Lung microvascular endothelial cell (primary cell): ENCODE data around the gene C2orf74. TPM values are rescaled to one million over a fixed set of nuclear protein-coding genes. Genes with fewer than 3 reads are reported as not detected.
"Not testable (repeated sequence)": the region's sequence is repeated elsewhere in the genome, so short reads cannot be mapped to it uniquely, and the experiment has no call there.

Experiments used
- DNase-seq, 2 donors: peaks; one replicate each; pipeline versions ENCODE4 v3.0.0 to v3.0.0-alpha.2; 2010; ENCODE audit warnings: low read depth in 2 of 2
- total RNA-seq: library from RNA; depleted of rRNA; stranded (reverse); fragments of >200 nt; gene quantifications from 2 replicates; pipeline ENCODE4 v1.2.1, GENCODE V29; 2014

The C2orf74 gene
- 8.1 and 12.3 TPM in 2 replicates for total RNA-seq

- DNase-seq: no peak
These were observed at the start of gene C2orf74 for GRCh38 chr2:61161888-61162287. C2orf74 (plus strand) TSS chr2:61162188; CDS start chr2:61162515, 327 bp downstream.

DNA sequence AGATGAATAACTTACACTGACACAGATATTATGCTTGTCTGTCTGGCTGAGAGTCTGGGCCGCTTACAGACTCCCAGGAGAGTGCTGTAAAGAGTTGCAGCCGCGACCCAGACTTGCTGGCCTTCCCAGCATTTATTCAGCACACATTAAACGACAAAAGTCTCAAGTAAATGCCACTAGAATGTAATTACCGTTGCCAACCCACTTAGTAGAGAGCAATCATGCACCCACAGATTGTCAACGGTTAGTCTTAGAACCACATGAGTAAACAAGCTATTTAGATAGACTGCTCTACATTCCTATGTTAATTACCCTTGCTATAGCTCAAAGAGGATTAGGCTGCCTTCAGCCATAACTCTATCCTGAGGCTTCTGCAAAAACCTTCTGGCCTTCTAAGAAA is 47.8 kb upstream of the C2orf74 start:
- DNase-seq: no peak

- no peak for DNase-seq
These were observed 45.7 kb upstream of the C2orf74 start for GRCh38 chr2:61116302-61116701.

GRCh38 chr2:61117534-61117933 is 44.5 kb upstream of the C2orf74 start:
- DNase-seq: no peak

DNA sequence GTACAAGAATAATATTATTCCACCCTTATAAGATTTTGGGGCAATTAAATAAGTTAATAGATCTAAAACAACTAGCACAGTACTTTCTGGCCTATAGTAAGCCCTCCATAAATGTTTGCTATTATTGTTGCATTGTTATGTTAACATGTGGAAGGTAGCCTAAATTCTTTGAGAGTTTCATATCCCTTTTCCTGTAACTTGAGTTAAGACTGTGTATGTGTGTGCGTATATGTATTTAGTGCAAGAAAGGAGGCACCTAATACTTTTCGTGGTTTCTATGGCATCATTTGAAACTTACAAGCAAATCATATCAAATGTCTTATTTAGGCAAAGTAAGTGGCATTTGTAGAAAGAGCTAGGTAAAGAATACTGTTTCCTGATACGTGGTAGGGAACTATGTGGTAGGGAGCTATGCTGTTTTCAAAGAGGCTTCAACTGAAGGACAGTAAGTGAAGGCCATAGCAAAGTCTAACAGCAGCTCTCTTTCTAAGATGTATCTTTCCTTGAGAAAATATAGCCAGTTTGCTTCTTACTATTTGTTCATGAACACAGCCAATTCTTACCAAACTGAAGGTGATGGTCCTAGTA is 36.8 kb upstream of the C2orf74 start:
- no peak for DNase-seq

GRCh38 chr2:61125798-61126197 is 36.2 kb upstream of the C2orf74 start:
- no peak for DNase-seq

GRCh38 chr2:61128122-61128521 is 33.9 kb upstream of the C2orf74 start:
- DNase-seq: not testable (repeated sequence)

DNA sequence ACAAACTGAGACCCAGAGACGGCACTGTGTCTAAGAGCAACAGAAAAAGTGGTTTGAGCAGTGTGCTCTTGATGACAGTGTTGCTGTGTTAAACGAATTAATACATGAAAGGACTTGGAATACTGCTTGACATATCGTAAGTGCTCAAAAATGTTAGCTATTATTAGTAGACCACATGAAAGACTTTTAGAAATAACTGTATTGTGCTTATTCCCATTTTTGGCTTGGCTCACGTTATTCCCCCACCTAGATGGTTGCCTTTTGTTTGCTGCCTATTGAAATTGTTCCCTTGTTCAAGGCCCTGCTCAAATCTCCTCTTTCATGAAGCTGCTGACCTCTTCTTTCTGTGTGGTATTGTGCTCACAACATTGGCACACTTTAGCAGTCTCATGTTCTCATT is 27.8 kb upstream of the C2orf74 start:
- no peak for DNase-seq

DNA sequence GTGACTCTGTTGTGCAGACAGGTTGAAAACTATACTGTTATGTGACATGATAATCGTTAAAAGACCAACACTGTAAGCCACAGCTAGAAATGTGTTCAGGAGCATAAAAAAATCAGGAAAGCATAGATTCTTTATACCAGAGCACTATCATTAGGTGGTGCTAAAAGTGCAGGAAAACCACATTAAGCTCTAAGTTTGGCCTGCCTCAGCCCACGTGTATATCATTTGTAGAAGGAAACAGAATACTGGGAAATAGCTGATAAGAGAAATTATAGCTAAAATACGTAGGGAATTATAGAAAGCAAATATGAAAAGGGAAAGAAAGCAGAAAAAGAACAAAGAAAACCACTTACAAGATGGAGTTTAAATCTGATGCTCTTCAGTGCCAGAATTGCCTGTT is 26.5 kb upstream of the C2orf74 start:
- DNase-seq: peak; percentile 46 to 70

DNA sequence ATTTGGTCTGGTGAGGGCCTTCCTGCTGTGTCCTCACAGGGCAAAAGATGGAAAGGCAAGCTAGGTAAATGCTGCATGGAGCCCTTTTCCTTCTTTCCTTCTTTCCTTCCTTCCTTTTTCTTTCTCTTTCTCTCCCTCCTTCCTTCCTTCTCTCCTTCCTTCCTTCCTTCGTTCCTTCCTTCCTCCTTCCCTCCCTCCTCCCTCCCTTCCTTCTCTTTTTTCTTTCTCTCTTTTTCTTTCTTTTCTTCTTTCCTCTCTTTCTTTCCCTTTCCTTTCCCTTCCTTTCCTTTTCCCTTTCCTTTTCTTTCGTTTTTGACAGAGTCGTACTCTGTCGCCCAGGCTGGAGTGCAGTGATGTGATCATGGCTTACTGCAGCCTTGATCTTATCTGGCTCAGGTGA is 23.1 kb upstream of the C2orf74 start:
- DNase-seq: no peak

GRCh38 chr2:61141151-61141550 is 20.8 kb upstream of the C2orf74 start:
- no peak for DNase-seq

- DNase-seq: peak; percentile 98 to 99
These were observed 17.2 kb upstream of the C2orf74 start for GRCh38 chr2:61144697-61145268.

GRCh38 chr2:61145990-61146389 is 16.0 kb upstream of the C2orf74 start:
- DNase-seq: no peak

GRCh38 chr2:61148091-61148490 is 13.9 kb upstream of the C2orf74 start:
- not testable (repeated sequence) for DNase-seq

- DNase-seq: no peak
These were observed 12.9 kb upstream of the C2orf74 start for GRCh38 chr2:61149074-61149473.

DNA sequence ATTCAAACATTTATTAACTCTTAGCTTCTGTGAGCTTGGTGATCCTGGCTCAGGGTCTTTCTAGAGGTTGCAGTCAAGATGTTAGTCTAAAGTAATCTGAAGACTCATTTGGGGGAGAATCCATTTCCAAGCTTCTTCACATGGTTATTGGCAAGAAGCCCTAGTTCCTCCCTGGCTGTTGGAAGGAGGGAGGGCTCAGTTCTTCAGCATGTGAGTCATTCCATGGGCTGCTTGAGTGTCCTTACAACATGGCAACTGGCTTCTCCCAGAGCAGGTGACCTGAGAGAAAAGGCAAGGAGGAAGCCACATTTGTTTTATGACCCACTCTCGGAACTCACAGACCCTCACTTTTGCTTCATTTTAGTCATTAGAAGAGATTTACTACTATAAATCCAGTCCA is 10.6 kb upstream of the C2orf74 start:
- DNase-seq: peak in 1 of 2 donors; percentile 14

DNA sequence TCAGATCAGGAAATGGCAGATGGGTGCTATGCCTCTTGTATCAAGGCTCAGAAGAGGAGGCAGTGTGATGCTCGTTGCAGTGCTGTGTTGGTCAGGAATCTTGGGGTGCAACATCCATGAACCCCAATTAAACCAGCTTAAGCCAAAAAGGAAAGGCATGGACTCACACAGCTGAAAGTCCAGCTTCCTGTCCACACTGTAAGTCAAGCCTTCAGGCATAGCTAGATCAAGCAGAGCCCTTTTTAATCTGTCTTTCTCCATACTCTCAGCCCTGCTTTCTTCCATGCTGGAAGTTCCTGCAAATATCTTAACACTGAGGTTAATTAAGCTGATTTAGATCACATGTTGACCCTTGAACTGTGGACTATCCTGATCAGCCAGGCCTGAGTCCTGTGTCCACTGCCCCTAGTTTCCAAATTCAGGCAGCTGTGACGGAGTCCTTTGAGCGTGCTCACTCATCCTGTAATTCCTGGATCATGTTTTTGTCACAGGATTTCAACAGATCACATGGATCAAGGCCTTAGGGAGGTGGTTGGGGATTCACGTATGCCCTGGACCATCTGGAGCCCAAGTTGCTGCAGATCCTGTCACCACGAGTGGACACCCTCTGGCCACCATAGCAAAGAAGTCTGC is 4.5 kb upstream of the C2orf74 start:
- DNase-seq: no peak

- no peak for DNase-seq
These were observed 3.5 kb upstream of the C2orf74 start for GRCh38 chr2:61158356-61158955.

DNA sequence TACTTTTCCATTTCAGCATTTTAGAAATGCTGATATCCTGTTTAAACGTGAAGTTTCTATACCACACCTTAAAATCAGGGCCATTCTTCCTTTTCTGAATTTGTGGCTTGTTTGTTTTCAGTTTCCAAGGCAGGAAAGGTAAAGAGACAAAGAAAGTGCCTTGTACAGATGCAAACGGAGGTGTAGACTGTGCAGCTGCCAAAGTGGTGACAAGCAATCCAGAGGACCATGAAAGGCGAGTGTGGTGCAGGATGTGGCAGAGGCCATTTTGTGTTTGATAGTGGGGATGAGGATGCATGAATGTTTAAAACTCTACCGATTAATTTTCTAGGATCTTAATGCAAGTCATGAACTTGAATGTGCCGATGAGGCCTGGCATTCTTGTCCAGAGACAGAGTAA is 733 bp downstream of the C2orf74 start:
- no peak for DNase-seq

DNA sequence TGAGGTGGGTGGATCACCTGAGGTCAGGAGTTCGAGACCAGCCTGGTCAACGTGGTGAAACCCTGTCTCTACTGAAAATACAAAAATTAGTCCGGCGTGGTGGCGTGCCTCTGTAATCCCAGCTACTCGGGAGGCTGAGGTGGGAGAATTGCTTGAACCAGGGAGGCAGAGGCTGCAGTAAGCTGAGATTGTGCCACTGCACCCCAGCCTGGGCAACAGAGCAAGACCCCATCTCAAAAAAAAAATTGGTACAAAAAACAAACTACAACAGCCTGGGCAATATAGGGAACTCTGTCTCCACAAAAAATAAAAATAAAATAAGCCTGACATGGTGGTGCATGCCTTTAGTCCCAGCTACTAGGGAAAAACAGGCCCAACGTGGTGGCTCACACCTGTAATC is 3.1 kb downstream of the C2orf74 start:
- not testable (repeated sequence) for DNase-seq

DNA sequence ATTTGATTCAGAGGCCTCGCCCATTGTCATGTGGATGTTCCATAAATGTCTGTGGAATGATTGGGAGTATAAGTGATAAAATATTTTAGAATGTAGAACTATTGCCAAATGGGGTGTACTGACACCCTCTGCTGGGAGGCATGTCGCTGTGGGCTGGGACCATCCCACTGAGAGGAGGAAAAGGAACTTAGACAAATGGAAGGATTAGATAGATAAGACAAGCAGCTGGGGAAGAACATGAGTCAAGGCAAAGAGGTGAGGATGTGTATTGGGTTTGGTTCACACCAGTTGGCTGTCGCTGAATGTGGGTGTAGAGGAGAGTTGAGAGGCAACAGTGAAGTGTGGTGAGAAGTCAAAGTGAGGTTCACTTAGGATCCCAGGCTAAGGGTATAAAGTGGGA is 4.0 kb downstream of the C2orf74 start:
- no peak for DNase-seq

GRCh38 chr2:61167579-61167978 is 5.6 kb downstream of the C2orf74 start:
- no peak for DNase-seq

GRCh38 chr2:61172671-61173070 is 10.7 kb downstream of the C2orf74 start:
- DNase-seq: no peak
